HG03442 (cell line): ENCODE measurements around the gene TMEM208.

Experiments used
- ATAC-seq: cut with Tn5 transposase; IDR thresholded peaks from one replicate; pipeline ENCODE4 v1.9.1; 2021; ENCODE audit warnings: mild to moderate bottlenecking, moderate library complexity; ENCODE audit not compliant: unreplicated experiment

Gene TMEM208

DNA sequence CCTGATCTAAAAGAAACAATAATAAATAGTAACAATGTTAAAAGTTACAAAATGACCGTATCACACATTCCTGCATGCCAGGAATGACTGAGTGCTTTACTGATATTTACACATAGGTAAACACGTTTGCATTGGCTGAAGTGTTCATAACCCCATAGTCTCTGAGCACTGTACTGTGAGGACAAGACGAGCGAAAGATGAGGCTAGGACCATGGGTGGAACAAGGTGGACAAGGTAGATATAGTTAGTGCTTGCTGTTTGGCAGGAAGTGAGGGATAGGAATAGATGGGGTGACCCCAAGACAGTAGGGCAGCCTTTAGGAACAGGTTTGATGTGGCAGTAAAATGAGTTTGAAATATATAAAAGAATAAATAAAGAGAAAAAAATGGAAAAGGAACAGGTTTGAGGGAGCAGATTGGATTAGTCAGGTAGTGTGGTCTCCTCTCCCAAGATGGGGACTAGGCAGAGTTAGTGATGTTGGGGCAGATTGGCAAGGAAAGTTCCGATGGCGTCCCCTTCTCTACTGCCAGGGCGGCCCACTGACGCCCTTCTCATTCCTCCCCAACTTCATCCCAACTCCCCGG, 35.4 kb upstream of the TMEM208 start:
- no peak for ATAC-seq

- ATAC-seq, result peak; percentile 87
These were observed 34.8 kb upstream of the TMEM208 start, which contains the start of gene E2F4 for GRCh38 chr16:67191995-67192681. TSS of gene E2F4 (plus strand) at chr16:67192155. CDS start at chr16:67192228, 73 bp downstream.

- ATAC-seq, result no peak
These were observed 34.1 kb upstream of the TMEM208 start for GRCh38 chr16:67192781-67193361.

- ATAC-seq, result no peak
These were observed 33.4 kb upstream of the TMEM208 start for GRCh38 chr16:67193536-67193935.

GRCh38 chr16:67194260-67194659, 32.7 kb upstream of the TMEM208 start:
- ATAC-seq, result no peak

DNA sequence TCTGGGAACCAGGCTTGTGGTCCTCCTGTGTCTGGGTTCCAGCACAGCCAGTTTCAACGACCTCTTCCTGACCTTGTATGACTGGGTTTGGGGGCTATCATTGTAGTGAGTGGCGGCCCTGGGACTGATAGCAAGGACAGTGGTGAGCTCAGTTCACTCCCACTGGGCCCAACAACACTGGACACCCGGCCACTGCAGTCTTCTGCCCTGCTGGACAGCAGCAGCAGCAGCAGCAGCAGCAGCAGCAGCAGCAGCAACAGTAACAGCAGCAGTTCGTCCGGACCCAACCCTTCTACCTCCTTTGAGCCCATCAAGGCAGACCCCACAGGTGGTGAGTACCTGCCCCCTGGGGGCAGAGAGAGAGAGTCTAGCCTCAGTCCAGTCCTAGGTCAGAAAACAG, 31.3 kb upstream of the TMEM208 start:
- no peak for ATAC-seq

DNA sequence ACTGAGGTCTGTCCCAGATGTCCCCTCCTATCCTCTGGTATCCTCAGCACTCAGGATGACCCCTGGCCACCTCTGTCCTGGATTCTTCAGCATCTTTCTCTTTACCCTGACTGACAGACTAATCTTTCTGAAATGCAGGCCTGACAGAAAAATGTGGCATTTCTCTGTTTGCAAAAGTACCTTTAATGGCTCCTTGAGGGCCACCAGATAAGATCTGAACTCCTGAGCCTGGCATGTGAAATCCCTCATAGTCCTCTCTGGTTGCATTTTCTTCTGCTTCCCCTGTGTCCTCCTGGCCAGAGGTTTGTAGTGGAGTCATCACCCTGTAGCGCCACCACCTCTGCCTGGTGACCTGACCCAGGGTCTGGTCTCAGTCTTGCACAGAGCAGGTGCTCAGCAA, 30.0 kb upstream of the TMEM208 start:
- ATAC-seq, result no peak

- ATAC-seq, result no peak
These were observed 29.2 kb upstream of the TMEM208 start for GRCh38 chr16:67197704-67198103.

DNA sequence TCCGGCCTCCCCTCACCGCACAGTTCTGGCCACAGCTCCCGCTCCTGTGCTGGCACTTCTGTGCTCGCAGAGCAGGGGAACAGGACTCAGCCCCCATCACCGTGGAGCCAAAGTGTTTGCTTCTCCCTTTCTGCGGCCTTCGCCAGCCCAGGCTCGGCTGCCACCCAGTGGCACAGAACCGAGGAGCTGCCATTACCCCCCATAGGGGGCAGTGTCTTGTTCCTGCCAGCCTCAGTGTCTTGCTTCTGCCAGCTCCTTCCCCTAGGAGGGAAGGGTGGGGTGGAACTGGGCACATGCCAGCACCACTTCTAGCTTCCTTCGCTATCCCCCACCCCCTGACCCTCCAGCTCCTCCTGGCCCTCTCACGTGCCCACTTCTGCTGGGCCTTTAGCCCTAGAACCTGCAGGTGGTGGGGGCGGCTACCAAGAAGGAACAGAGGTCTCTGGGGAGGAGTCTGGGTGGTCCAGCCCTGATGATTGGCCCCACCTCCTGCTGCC, 28.6 kb upstream of the TMEM208 start:
- no peak for ATAC-seq

DNA sequence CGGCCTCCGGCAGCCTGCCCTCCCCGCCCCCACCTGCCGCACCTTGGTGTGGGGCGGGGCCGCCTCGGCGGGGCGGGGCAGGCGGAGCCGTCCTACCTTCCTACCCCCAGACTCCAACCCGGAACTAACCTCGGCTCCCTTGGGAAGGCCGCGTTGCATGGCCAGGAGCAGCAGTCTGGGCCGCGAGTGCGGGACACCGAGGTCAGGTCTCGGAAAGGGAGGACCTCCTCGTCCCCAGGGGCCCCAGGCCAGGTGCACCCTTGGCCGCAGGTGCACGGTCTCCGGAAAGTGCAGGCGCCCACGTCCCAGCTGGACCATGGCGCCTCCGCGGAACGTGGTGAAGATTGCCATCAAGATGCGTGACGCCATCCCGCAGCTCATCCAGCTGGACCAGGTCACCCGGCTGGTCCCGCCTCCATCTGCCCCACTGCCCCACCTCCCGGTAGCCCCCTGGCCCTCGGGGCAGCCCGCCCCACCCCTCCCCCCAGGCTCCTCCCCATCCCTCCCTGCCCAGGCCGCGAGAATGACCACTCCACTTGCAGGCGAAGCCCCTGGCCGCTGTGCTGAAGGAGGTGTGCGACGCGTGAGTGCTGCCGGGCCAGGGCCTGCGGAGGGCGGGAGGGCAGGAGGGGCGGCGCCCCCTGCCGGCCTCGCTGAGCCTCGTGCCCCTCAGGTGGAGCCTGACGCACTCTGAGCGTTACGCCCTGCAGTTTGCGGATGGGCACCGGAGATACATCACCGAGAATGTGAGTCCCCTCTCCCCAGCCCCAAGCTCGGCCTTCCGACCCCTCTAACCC, 27.7 kb upstream of the TMEM208 start, which contains the start of gene ELMO3:
Gene ELMO3 (plus strand): TSS at position 121 of the 797 bp plus-strand sequence. CDS start 196 bp downstream, at position 317.
- ATAC-seq, result no peak

GRCh38 chr16:67199808-67200198, 27.1 kb upstream of the TMEM208 start:
- no peak for ATAC-seq

DNA sequence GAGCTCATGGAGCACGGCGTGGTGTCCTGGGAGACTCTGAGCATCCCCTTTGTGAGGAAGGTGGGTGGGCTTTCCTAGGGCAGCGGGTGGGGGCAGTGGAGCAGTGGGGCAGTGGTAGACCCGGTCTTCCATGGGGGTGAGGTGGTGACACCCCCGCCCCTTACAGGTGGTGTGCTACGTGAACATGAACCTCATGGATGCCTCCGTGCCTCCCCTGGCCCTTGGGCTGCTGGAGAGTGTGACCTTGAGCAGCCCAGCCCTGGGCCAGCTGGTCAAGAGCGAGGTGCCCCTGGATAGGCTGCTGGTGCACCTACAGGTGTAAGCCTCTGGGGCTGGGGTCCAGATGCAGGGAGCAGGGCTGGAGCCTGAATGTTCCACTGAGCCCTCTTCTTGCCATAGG, 26.4 kb upstream of the TMEM208 start:
- no peak for ATAC-seq

DNA sequence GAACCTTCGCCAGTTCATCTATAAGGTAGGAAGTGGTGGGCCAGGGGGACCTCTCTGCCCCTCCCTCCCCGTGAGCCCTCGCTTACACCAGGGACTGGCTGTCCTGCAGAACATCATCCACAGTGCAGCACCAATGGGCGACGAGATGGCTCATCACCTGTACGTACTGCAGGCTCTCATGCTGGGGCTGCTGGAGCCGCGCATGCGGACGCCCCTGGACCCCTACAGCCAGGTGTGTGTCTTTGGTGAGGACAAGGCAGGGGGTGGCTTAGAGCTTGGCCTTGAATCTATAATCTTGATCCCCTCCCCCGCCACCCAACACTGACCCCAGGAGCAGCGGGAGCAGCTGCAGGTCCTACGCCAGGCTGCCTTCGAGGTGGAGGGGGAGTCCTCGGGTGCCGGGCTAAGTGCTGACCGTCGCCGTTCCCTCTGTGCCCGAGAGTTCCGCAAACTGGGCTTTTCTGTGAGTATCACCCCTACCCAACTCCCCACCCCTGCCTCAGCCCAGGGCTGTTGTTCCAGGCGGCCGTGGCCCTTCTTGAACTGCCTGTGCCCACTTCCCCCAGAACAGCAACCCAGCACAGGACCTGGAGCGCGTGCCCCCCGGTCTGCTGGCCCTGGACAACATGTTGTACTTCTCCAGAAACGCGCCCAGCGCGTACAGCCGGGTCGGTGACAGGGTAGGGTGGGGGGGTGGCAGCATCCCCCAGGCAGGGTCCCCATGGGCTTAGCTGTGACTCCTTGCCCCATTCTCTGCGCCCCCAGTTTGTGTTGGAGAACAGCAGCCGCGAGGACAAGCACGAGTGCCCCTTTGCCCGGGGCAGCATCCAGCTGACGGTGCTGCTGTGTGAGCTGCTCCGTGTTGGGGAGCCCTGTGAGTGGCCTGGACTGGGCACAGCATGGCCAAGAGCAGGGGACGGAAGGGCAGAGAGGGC, 25.3 kb upstream of the TMEM208 start:
- ATAC-seq, result no peak

DNA sequence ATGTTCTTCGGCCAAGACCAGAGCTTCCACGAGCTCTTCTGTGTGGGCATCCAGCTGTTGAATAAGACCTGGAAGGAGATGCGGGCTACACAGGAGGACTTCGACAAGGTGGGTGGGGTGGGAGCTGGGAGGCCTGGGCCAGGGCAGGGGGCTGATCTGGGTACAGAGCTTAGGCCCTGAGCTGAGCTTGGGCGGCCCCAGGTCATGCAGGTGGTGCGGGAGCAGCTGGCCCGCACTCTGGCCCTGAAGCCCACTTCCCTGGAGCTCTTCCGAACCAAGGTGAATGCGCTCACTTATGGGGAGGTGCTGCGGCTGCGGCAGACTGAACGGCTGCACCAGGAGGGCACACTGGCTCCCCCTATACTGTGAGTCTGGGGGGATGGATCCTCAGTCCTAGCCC, 24.5 kb upstream of the TMEM208 start:
- ATAC-seq, result no peak

GRCh38 chr16:67202956-67203493, 23.9 kb upstream of the TMEM208 start:
- no peak for ATAC-seq

DNA sequence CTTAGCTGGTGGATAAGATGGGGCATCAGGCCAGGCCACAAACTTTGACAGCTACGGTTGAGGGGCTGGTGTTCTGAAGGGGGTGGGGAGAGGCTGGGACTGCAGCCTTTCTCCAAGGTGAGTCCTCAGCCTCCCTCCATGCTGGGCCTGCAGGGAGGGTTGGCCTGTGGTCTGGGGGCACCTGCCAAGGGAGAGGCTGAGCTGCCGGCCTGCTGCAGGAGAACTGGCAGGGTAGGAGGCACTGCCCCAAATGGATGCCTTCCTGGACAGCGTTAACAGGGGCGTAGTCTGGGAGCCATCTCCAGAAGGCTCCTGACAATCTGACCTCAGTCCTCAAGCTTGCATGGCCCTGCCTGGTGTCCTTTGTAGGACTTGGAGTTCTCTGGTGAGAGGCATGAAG, 22.9 kb upstream of the TMEM208 start:
- no peak for ATAC-seq

DNA sequence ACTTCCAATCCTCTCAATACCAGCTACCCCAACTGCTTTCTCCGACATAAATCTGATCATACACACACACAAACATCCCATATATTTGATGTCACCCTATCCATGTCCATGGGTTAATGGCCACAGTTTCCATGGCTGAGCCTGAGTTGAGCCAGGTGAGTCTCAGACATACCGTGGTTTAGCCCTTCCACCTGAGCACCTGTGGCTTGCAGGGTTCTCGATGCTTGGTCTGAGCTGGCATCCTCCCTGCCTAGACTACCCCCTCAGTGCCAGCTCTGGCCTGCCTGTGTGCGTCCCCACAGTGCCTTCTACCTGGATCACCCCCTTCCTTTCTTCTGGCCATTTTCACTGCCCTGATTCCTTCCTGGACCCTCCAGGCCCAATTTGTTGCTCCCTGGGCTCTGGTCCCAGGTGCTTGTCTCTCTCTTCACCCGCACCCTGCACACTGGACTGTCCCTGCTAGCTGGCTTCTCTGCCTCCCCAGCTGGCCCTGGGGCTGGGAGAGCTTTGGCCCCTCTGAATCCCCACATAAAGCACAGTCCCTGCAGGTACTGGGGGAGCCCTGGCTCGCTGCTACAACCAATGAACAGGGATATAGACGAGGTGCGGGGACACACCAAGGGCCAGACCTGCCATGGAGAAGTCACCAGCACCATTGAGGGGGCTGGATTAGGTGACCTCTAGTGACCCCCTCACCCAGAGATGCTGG, 20.6 kb upstream of the TMEM208 start:
- no peak for ATAC-seq

DNA sequence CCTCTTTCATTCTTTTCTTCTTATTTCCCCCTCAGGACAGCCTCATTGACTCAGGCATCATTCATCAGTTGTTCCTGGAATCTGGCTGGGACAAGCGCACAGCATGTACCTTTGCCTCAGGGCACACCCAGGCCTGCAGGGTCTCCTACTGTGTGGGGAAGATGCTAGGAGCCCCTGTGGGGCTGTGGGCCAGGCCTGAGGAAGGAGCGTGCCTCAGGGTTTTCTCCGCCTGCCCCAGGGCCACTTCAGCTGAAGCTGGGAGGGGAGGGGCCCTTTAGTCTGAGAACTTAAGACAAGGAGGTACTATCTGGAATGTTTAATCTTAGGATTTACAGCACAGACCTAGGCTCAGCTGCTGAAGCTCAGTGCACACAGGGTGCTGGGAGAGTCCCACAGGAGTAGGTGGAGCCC, 20.1 kb upstream of the TMEM208 start:
- ATAC-seq, result no peak
